ENCODE measurements around the gene TSEN54.

DNA sequence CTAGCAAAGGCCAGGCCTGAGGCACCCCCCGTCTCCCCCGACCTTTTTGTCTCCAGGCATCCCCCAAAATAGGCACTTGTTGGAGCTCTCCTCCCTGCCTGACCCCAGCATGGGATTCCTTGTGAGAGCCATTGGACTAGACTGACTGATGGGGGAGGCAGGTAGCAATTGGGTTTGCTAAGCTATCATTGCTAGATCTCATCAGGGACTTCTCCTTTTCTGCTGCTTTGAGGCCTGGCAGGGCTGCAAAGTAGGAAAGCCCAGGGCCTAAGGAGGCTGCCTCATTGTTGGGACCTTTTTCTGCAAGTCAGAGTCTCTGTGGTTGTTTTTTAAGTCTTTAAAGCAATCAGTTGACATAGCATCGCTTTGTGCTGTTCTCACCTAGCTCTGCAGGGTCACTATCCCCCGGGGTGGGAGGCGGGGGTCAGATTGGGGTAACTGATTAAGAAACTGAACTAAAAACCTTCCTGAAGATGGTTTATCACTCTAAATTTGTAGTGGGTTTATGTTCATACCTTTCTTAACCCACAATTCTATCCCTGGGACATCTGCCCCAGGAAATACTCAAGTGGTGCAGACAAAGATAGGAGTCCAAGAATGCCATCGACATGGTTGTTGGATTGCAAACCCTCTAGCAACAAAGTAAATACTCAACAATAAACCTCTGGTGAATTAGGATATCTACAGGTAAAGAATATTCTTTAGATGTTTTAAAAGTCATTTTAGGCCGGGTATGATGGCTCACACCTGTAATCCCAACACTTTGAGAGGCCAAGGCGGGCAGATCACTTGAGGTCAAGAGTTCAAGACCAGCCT, 37.2 kb downstream of the TSEN54 start:
- TF ChIP-seq EZH2phosphoT487 (IDR thresholded peaks at IDR 0.05; ENCODE audit: borderline replicate concordance), result no peak
- no peak for TF ChIP-seq SIN3A (IDR thresholded peaks at IDR 0.05; ENCODE audit: low read depth)
- no peak for TF ChIP-seq POLR2AphosphoS5 (IDR thresholded peaks at IDR 0.05; ENCODE audit: low read depth, low read length)
- no peak for TF ChIP-seq YY1 (IDR thresholded peaks at IDR 0.05; ENCODE audit: extremely low read depth, insufficient replicate concordance, low read depth, low read length)
- TF ChIP-seq EGR1 (IDR thresholded peaks at IDR 0.05; ENCODE audit: low read depth), result no peak
- TF ChIP-seq, protein P1, sequence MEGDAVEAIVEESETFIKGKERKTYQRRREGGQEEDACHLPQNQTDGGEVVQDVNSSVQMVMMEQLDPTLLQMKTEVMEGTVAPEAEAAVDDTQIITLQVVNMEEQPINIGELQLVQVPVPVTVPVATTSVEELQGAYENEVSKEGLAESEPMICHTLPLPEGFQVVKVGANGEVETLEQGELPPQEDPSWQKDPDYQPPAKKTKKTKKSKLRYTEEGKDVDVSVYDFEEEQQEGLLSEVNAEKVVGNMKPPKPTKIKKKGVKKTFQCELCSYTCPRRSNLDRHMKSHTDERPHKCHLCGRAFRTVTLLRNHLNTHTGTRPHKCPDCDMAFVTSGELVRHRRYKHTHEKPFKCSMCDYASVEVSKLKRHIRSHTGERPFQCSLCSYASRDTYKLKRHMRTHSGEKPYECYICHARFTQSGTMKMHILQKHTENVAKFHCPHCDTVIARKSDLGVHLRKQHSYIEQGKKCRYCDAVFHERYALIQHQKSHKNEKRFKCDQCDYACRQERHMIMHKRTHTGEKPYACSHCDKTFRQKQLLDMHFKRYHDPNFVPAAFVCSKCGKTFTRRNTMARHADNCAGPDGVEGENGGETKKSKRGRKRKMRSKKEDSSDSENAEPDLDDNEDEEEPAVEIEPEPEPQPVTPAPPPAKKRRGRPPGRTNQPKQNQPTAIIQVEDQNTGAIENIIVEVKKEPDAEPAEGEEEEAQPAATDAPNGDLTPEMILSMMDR (IDR thresholded peaks at IDR 0.05 in 2 of 3, conservative IDR thresholded peaks at IDR 0.05 in 1 of 3; ENCODE audit: borderline replicate concordance in 1 of 3, insufficient read depth in 1 of 3, low read depth in 2 of 3, low read length in 2 of 3), result no peak
- TF ChIP-seq, protein P2, sequence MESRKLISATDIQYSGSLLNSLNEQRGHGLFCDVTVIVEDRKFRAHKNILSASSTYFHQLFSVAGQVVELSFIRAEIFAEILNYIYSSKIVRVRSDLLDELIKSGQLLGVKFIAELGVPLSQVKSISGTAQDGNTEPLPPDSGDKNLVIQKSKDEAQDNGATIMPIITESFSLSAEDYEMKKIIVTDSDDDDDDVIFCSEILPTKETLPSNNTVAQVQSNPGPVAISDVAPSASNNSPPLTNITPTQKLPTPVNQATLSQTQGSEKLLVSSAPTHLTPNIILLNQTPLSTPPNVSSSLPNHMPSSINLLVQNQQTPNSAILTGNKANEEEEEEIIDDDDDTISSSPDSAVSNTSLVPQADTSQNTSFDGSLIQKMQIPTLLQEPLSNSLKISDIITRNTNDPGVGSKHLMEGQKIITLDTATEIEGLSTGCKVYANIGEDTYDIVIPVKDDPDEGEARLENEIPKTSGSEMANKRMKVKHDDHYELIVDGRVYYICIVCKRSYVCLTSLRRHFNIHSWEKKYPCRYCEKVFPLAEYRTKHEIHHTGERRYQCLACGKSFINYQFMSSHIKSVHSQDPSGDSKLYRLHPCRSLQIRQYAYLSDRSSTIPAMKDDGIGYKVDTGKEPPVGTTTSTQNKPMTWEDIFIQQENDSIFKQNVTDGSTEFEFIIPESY (IDR thresholded peaks at IDR 0.05; ENCODE audit: extremely low read depth, insufficient replicate concordance, low read length), result no peak
- TF ChIP-seq EZH2 (IDR thresholded peaks at IDR 0.05), result no peak
- TF ChIP-seq POLR2A (IDR thresholded peaks at IDR 0.05; ENCODE audit: borderline replicate concordance, extremely low read depth, insufficient read depth, insufficient read length), result no peak
- TF ChIP-seq CBX3 (IDR thresholded peaks at IDR 0.05; ENCODE audit: low read depth), result no peak
- TF ChIP-seq SP1 (IDR thresholded peaks at IDR 0.05; ENCODE audit: low read depth), result no peak
- TF ChIP-seq, protein P3, sequence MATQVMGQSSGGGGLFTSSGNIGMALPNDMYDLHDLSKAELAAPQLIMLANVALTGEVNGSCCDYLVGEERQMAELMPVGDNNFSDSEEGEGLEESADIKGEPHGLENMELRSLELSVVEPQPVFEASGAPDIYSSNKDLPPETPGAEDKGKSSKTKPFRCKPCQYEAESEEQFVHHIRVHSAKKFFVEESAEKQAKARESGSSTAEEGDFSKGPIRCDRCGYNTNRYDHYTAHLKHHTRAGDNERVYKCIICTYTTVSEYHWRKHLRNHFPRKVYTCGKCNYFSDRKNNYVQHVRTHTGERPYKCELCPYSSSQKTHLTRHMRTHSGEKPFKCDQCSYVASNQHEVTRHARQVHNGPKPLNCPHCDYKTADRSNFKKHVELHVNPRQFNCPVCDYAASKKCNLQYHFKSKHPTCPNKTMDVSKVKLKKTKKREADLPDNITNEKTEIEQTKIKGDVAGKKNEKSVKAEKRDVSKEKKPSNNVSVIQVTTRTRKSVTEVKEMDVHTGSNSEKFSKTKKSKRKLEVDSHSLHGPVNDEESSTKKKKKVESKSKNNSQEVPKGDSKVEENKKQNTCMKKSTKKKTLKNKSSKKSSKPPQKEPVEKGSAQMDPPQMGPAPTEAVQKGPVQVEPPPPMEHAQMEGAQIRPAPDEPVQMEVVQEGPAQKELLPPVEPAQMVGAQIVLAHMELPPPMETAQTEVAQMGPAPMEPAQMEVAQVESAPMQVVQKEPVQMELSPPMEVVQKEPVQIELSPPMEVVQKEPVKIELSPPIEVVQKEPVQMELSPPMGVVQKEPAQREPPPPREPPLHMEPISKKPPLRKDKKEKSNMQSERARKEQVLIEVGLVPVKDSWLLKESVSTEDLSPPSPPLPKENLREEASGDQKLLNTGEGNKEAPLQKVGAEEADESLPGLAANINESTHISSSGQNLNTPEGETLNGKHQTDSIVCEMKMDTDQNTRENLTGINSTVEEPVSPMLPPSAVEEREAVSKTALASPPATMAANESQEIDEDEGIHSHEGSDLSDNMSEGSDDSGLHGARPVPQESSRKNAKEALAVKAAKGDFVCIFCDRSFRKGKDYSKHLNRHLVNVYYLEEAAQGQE (IDR thresholded peaks at IDR 0.05; ENCODE audit: low read depth), result no peak
- TF ChIP-seq ZNF274 (IDR thresholded peaks at IDR 0.05; ENCODE audit: low read depth, low read length), result no peak
